Femur (tissue), 1 donor: Measurements from ENCODE around the gene MDGA2.
"Not testable (repeated sequence)": the region's sequence is repeated elsewhere in the genome, so short reads cannot be mapped to it uniquely, and the experiment has no call there.

Experiments
- DNase-seq: peaks from one replicate; pipeline ENCODE4 v3.0.0-alpha.2; 2017

Gene MDGA2

GRCh38 chr14:47060050-47060449 lies 615.4 kb downstream of the MDGA2 start:
- no peak for DNase-seq

- no peak for DNase-seq
These were observed 618.0 kb downstream of the MDGA2 start for GRCh38 chr14:47057364-47057763.

GRCh38 chr14:47044841-47045240 lies 630.6 kb downstream of the MDGA2 start:
- DNase-seq: no peak

GRCh38 chr14:47040550-47040949 lies 634.9 kb downstream of the MDGA2 start:
- DNase-seq: peak; percentile 18

GRCh38 chr14:47039336-47039735 lies 636.1 kb downstream of the MDGA2 start:
- DNase-seq: no peak

GRCh38 chr14:47022721-47023120 lies 652.7 kb downstream of the MDGA2 start:
- no peak for DNase-seq

GRCh38 chr14:47020500-47020899 lies 654.9 kb downstream of the MDGA2 start:
- DNase-seq: no peak

- DNase-seq: no peak
These were observed 662.7 kb downstream of the MDGA2 start for GRCh38 chr14:47012533-47013280.

GRCh38 chr14:47009615-47010014 lies 665.8 kb downstream of the MDGA2 start:
- no peak for DNase-seq

GRCh38 chr14:47008732-47009131 lies 666.7 kb downstream of the MDGA2 start:
- DNase-seq: no peak

GRCh38 chr14:46999661-47000060 lies 675.7 kb downstream of the MDGA2 start:
- DNase-seq: no peak

GRCh38 chr14:46989566-46989965 lies 685.8 kb downstream of the MDGA2 start:
- DNase-seq: no peak

GRCh38 chr14:46988312-46988711 lies 687.1 kb downstream of the MDGA2 start:
- DNase-seq: no peak

- DNase-seq: no peak
These were observed 689.6 kb downstream of the MDGA2 start for GRCh38 chr14:46985529-46986380.

GRCh38 chr14:46973295-46973694 lies 702.1 kb downstream of the MDGA2 start:
- no peak for DNase-seq

GRCh38 chr14:46964378-46964777 lies 711.0 kb downstream of the MDGA2 start:
- no peak for DNase-seq

GRCh38 chr14:46951103-46951502 lies 724.3 kb downstream of the MDGA2 start:
- DNase-seq: no peak

GRCh38 chr14:46940611-46941010 lies 734.8 kb downstream of the MDGA2 start:
- no peak for DNase-seq

GRCh38 chr14:46920542-46920941 lies 754.9 kb downstream of the MDGA2 start:
- no peak for DNase-seq

GRCh38 chr14:46915539-46915938 lies 759.9 kb downstream of the MDGA2 start:
- not testable (repeated sequence) for DNase-seq

- DNase-seq: no peak
These were observed 772.6 kb downstream of the MDGA2 start for GRCh38 chr14:46902837-46903236.

GRCh38 chr14:46894476-46894875 lies 780.9 kb downstream of the MDGA2 start:
- no peak for DNase-seq

GRCh38 chr14:46887144-46887543 lies 788.3 kb downstream of the MDGA2 start:
- no peak for DNase-seq

- no peak for DNase-seq
These were observed 789.8 kb downstream of the MDGA2 start for GRCh38 chr14:46885566-46885965.
